HT1080 (cell line): ENCODE data around the gene ARHGAP45. TPM values are rescaled to one million over a fixed set of nuclear protein-coding genes. Genes with fewer than 3 reads are reported as not detected.
"Not testable (repeated sequence)": the region's sequence is repeated elsewhere in the genome, so short reads cannot be mapped to it uniquely, and the experiment has no call there.

ENCODE experiments used
- DNase-seq: peaks from one replicate; pipeline ENCODE4 v3.0.0-alpha.2; 2015; ENCODE audit warnings: low read depth
- polyA plus RNA-seq, 2 experiments: library from polyadenylated mRNA; depleted of rRNA; stranded (reverse); fragments of >200 nt; gene quantifications; 2 replicates each; pipeline ENCODE4 v1.2.3, GENCODE V29; 2015
- total RNA-seq: library from RNA; depleted of rRNA; stranded (reverse); fragments of >200 nt; shearing (Covaris generic); gene quantifications from 2 replicates; pipeline ENCODE4 v1.2.3, GENCODE V29; 2014; rRNA removed

The ARHGAP45 gene, protein sequence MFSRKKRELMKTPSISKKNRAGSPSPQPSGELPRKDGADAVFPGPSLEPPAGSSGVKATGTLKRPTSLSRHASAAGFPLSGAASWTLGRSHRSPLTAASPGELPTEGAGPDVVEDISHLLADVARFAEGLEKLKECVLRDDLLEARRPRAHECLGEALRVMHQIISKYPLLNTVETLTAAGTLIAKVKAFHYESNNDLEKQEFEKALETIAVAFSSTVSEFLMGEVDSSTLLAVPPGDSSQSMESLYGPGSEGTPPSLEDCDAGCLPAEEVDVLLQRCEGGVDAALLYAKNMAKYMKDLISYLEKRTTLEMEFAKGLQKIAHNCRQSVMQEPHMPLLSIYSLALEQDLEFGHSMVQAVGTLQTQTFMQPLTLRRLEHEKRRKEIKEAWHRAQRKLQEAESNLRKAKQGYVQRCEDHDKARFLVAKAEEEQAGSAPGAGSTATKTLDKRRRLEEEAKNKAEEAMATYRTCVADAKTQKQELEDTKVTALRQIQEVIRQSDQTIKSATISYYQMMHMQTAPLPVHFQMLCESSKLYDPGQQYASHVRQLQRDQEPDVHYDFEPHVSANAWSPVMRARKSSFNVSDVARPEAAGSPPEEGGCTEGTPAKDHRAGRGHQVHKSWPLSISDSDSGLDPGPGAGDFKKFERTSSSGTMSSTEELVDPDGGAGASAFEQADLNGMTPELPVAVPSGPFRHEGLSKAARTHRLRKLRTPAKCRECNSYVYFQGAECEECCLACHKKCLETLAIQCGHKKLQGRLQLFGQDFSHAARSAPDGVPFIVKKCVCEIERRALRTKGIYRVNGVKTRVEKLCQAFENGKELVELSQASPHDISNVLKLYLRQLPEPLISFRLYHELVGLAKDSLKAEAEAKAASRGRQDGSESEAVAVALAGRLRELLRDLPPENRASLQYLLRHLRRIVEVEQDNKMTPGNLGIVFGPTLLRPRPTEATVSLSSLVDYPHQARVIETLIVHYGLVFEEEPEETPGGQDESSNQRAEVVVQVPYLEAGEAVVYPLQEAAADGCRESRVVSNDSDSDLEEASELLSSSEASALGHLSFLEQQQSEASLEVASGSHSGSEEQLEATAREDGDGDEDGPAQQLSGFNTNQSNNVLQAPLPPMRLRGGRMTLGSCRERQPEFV
- 1.4 TPM in 2 replicates for total RNA-seq
- 1.1 and 1.4 TPM in 2 replicates for polyA plus RNA-seq (2015; cell fraction: cytosol; rRNA removed)
- 1.9 and 3.1 TPM in 2 replicates for polyA plus RNA-seq (2015; cell fraction: nucleus; rRNA removed)

DNA sequence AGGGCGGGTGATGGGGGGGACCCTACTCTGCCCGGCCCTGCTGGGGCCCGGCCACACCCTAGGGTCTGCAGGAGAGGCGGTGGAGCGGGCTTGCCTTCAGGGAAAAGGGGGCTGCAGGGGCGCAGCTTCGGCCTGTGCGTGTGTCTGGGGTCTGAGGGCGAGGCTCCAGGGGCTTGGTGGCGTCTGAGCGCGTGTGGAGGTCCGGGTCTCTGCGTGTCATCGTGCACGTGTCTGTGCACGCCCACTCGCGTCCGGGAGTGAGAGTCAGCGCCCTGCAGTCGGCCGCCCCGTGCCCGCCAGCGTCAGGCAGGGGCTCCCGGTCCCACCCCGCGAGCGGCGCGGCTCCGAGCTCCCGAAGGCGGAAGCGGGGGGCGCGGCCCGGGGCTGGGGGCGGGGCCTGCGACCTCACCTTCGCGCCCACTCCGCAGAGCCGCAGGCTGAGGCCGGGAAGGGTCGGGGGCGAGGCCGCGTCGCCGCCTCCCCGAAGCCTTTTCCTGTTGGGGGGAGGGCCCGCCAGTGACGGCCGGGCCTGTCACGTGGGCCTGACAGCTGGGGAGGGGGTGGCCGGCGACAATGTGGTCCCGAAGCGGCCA is at the start of gene ARHGAP45:
Gene ARHGAP45, plus strand, starts transcription at position 420 of the 593 bp plus-strand sequence. CDS start 239 bp downstream, outside the sequence.
- no peak for DNase-seq

DNA sequence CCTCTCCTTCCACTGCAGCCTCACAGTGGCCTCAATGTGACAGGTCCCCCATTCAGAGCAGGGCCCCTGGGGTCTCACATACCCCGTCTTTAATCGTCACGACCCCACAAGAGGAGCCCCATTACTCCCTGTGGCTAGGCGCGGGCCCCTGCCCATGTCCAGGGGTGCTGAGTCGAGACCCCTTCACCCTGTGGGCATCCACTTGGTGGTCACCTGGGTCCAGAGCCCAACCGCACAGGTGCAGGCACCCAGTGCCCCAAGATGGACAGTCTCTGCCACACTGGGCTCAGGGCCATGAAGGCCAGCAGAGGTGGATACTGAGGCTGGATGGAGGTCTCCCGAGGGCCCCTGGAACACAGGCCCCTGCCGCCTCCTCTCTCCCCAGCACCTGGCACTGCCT is 49.1 kb upstream of the ARHGAP45 start:
- no peak for DNase-seq

DNA sequence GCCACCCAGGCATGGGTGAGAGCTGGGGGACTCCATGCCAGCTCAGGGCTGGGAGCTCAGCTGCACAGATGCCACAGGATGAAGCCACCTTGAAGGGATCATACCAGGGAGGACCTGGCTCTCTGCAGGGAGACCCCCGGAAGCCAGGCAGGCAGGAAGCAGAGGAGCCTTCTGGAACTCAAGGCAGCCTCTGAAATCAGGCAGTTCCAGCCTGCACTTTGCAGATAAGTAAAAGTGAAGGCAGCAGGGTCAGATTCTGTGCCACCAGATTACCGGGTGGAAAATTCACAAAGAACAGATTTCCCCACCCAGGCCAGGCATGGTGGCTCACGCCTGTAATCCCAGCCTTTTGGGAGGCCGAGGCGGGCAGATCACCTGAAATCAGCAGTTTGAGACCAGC is 48.6 kb upstream of the ARHGAP45 start:
- DNase-seq, result no peak

DNA sequence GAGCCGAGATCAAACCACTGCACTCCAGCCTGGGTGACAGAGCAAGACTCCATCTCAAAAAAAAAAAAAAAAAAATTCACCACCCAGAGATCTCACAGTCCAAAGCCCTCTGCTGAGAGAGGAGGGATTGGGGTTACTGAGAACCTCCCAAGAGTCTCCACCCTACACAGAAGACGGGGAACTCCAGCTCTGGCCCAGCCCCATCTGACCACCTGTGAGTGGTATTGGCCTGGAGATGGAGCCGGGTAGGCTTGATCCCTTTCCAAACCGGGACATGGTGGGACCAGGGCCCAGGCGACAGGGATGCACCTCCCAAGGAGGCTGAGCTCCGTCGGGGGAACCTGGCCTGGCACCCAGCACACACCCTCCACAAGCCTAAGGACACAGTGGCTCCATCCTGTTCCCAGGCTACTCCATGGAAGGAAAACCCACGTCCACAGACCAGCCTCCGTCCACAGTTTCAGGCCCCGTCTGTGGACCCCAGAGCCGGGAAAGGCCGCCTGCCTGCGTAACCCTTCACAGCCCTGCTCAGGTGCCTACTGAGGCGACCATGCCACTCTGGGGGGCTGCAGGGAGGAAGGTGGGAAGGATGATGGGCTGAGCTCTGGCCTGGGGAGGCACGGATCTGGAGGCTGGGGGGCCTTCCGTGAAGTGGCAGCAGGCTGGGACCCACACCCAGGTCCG is 47.9 kb upstream of the ARHGAP45 start:
- no peak for DNase-seq

DNA sequence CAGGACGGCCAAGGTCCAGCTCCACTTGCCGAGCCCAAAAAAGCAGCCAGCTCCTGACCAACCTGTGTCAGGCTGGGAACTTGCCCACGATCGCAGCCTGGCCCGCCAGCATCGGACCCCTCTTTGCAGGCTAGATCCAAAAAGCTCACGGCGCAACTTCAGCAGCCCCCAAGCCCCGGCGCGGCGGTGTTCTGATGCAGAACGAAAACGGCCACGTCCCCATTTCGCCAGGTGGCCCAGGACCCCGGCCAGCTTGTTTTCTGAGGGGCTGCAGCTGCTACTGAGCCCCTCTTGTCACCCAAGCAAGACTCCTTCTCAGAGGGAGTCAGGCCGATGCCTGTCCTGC is 47.4 kb upstream of the ARHGAP45 start:
- no peak for DNase-seq

DNA sequence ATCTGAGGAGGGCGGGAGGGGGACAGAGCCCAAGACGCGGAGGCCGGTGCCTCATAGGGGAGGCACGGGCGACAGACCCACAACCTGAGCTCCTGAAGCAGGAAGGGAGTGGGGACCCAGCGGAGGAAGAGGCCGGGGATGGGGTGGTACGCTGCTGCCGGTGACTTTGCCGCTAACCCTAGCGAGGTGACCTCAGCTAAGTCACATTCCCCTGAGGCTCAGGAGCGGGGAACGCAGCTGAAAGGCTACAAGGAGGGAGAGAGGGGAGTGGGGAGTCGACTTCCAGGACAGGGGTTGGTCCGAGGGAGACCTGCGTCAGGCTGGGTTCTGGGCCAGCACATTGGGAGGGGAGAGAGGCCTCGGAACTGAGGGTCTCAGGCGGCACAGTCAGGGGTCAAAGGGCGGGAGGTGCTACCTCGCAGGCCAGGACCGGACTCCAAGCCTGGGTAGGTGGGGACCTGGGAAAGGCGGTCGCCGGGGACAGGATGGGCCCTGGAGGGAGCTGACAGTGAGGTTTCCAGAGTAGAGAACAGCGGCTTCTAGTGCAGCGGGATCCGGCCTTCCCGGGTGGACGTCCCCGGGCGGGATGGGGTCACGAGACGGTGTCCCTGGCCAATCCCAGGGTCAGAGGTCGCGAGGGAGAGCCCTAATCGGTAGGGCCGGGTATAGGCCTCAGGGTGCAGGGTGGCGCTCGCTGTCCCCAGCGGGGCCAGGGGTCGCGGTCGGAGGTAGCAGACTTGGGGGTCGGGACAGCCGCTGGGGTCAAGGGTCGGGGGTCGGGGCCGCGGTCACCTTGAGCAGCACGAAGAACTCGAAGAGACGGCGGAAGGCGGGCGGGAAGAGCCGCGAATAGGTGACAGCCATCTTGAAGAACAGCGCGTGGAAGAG is 46.7 kb upstream of the ARHGAP45 start:
- no peak for DNase-seq

DNA sequence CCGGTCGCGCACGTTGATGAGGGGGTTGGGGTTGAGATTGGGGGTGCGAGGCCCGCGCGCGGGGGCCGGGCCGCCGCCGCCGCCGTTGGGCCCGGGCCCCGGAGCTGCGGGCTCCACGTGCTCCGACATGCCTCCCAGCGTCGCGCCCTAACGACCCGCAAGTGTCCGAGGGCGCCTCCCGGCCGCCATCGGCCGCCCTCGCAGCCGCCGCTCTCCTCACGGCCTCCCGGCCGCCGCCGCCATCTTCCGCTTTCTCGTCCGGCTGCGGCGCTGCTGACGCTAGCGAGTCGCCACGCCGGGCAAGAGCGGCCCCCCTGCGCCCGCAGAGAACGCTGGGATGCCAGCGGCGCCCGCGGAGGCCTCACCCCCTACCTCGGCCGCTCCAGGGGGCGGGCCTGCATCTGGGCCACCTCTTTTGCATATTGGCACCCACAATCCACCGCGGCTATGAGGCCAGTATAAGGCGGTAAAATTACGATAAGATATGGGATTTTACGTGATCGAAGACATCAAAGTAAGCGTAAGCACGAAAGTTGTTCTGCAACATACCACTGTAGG is 46.0 kb upstream of the ARHGAP45 start, which contains the start of gene TMEM259:
Gene TMEM259, minus strand, starts transcription at position 256 of the 558 bp plus-strand sequence. Its CDS starts 127 bp downstream, at position 129.
- peak; percentile 95 for DNase-seq

DNA sequence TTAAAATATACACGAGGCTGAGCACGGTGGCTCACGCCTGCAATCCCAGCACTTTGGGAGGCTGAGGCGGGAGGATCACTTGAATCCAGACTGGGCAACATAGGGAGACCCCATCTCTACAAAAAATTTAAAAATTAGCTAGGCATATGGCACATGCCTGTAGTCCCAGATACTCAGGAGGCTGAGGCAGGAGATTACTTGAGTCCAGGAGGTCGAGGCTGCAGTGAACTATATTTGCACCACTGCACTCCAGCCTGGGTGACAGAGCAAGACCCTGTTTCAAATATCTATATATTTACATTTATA is 43.1 kb upstream of the ARHGAP45 start:
- DNase-seq, result not testable (repeated sequence)

DNA sequence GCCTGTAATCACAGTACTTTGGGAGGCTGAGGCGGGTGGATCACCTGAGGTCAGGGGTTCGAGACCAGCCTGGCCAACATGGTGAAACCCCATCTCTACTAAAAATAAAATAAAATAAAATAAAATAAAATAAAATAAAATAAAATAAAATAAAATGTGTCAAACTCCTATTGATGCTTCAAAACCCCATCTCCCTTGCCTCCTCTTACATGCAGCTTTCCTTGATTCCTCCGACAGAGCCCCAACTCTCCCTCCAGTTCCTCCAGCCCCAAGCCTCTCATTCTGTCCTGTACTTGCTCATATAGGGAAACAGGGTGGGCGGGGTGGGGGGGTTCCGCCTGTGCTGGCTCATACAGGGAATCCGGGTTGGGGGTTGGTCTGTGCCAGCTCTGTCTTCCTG is 41.9 kb upstream of the ARHGAP45 start:
- not testable (repeated sequence) for DNase-seq

DNA sequence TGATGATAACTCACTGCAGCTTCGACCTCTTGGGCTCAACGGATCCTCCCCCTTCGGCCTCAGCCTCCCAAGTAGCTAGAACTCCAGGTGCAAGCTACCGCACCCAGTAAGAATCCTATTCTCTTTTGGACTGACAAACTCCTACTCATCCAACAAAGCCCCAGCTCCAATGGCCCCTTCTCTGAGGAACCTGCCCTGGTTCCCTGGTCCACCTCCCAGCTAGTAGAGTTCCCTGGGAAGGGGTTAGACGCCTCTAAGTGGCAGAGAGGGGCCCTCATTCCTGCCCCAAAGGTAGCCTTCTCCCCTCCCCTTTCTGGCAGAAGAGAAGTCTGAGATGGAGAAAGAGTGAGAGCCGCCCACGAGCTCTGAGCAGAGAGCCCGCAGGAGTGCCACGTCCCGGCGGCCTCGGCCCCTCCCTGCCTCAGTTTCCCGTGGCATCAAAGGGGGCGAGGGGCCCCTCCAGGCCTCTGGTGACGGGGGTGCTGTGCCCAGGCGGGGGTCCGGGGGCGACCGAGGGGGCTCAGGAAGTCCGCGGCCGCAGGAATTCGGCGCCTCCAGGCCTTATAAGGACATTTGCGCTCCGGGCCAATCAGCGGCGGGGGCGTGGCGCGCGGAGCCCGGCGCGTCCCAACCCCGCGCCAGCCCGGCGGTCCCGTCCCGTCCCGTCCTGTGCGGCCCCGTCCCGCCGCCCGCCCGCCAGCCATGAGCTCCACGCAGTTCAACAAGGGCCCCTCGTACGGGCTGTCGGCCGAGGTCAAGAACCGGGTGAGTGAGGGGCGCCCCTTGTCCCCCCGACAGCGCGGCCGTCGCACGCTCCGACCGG is 40.8 kb upstream of the ARHGAP45 start, which contains the start of gene CNN2:
Gene CNN2, plus strand, starts transcription at position 649 of the 823 bp plus-strand sequence. Its CDS starts 54 bp downstream, at position 703.
- DNase-seq, result peak; percentile 70

DNA sequence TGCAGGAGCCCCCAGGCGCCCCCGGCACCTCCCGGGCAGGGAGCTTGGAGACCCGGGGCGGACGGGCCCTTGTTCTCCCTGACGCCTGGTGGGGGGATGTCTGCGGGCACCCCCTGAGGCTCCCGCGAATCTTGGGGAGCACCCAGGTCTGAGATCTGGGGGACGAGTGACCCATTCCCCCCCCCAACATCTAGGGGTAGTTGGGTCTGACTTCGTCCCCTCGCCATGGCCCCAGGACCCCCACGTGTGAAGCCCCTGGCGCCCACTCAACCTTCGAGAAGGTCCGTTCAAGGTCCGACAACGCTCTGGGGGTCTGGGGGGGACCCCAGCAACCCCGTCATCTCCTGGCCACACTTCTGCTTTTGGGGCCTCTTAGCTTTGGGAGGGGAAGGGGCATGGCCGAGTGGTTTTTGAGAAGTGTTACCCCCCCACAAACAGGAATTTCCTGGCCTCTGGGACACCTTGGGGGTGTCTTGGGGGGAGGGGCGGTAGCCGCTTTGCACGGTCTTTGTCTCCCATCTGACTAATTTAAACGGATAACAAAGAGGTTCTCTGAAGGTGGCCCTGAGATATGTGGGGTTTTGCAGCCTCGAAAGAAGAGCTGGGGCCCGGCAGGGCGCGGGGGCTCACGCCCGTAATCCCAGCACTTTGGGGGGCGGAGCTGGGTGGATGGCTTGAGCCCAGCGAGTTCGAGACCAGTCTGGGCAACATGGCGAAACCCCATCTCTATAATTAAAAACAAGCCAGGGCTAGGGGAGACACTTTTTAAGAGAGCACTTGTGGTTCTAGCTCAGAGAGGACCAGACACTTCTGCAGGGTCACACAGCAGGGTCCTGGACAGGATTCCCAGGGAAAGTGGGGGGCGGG is 40.0 kb upstream of the ARHGAP45 start:
- DNase-seq, result peak; percentile 50

DNA sequence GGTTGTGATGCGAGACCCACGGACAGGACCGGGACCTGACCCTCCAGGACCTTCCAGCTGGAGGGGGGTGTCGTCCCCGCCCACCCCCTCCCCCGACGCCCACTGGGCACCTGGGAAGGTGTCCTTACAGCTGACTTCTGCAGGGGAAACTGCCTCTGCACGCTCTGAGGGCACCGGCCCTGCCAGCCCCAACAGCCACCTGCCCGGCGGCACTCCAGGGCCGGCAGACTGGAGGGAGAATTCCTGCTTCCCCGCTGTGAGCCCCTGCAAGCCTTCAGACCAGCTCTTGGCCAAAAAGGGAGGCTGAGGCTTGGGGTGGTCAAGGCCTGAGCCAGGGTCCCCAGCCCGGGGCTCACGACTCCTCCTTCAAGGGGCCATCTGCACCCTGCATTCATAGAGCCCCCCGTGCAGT is 39.3 kb upstream of the ARHGAP45 start:
- no peak for DNase-seq

DNA sequence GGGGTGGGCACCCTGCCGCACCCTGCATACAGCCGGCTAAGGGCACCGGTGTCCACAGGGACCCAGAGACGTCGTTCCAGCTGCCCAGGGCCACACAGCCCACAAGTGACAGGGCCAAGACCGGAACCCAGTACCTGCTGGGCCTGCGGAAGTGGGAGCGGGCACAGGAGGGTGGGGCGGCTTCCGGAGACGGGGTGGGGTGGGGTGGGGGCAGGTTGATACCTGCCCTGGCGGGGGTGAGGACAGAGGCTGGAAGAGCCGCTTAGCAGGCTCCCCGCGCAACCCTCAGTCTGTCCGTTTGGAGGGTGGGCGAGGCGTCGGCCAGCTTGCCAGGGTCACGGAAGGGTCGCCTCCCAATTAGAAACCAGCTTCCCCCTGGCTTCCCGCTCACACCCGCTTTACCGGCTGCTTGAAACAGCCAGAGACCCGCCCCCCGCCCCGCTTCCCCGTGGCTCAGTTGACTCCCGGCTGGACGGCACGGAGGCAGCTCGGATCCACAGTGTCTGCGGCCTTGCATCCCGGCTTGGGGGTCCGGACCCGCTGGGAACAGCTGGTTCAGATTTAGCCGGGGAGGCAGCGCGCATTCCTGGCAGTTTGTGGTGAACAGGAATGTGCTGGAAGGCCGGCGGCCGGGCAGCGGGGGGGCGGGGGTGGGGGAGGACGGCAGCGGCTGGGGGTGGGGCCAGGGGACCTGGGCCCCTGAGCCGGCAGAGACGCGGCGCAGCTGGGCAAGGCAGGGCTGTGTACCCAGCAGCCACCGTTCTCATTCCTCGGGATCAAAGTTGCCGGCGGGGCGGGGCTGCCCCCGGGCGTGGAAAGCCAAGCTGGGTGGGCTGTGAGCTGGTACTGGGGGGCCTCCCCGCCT is 38.7 kb upstream of the ARHGAP45 start:
- DNase-seq, result peak; percentile 67

DNA sequence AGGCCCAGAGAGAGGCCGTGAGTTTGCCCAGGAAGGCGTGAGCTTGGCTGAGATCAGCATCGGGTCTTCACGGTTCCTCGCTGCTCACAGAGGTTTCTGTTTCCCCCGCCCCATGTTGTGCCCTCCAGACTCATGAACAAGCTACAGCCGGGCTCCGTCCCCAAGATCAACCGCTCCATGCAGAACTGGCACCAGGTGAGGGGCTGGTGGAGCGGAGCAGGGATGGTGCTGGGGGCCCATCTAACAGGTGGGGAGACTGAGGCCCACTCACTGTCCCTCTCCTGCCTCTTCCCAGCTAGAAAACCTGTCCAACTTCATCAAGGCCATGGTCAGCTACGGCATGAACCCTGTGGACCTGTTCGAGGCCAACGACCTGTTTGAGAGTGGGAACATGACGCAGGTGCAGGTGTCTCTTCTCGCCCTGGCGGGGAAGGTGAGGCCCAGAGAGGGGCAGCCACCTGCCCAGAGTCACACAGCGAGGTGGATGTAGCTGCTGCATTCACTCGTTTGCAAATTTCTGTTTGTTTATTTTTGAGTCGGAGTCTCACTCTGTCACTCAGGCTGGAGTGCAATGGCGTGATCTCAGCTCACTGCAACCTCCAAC is 34.6 kb upstream of the ARHGAP45 start:
- DNase-seq, result no peak

DNA sequence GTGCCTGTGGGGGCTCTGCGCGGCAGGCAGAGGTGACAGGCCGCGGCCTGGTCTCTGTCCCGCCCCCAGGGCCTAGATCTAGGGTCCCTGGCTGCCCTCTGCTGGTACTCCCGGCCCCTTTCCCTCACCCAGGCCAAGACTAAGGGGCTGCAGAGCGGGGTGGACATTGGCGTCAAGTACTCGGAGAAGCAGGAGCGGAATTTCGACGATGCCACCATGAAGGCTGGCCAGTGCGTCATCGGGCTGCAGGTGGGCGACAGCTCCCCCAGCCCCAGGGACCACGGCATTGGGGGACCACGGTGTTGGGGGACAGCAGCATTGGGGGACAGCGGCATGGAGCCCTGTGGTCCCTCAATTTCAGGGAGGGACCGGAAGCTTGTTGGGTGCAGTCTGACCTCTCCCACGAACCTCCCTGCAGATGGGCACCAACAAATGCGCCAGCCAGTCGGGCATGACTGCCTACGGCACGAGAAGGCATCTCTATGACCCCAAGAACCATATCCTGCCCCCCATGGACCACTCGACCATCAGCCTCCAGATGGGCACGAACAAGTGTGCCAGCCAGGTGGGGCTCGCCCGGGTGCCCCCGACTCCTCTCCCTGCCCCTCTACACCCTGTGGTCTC is 30.9 kb upstream of the ARHGAP45 start:
- DNase-seq, result no peak
